CD14-positive monocyte (primary cell): ENCODE results near the gene MLC1. TPM values are rescaled to one million over a fixed set of nuclear protein-coding genes. Genes with fewer than 3 reads are reported as not detected.

Experiments used
- DNase-seq, 3 donors: peaks; one replicate each; pipeline ENCODE4 v3.0.0-alpha.2; 2011 to 2022
- H2AFZ ChIP-seq: 2 replicates; pipeline ENCODE4 v1.6.0; 2012; ENCODE audit warnings: mild to moderate bottlenecking, low read depth, low read length, inconsistent platforms; ENCODE audit not compliant: insufficient read depth, poor library complexity, severe bottlenecking
- H3K27ac ChIP-seq, 2 donors: 1 replicate in 1 of 2; 2 replicates in 1 of 2; pipeline ENCODE4 v1.5.1; 2012 to 2013; ENCODE audit warnings: low read length in 2 of 2, control low read depth in 1 of 2, inconsistent platforms in 1 of 2, low read depth in 1 of 2, mild to moderate bottlenecking in 1 of 2
- H3K27me3 ChIP-seq, 2 donors: one replicate each; pipeline versions ENCODE4 v1.6.0 to v1.6.1; 2011 to 2013; ENCODE audit warnings: low read length in 2 of 2; ENCODE audit not compliant: control insufficient read depth in 2 of 2, insufficient read depth in 2 of 2
- H3K36me3 ChIP-seq, 2 donors: replicated peaks in 1 of 2; 1 replicate in 1 of 2; 2 replicates in 1 of 2; pipeline versions ENCODE4 v1.5.1 to v1.6.1; 2012 to 2013; ENCODE audit warnings: low read length in 2 of 2, control low read depth in 1 of 2, inconsistent platforms in 1 of 2, mild to moderate bottlenecking in 1 of 2; ENCODE audit not compliant: insufficient read depth in 2 of 2, control insufficient read depth in 1 of 2
- H3K4me1 ChIP-seq, 2 donors: 1 replicate in 1 of 2; 2 replicates in 1 of 2; pipeline versions ENCODE4 v1.5.1 to v1.6.1; 2012 to 2013; ENCODE audit warnings: low read length in 2 of 2, control low read depth in 1 of 2, inconsistent platforms in 1 of 2, mild to moderate bottlenecking in 1 of 2, moderate library complexity in 1 of 2; ENCODE audit not compliant: insufficient read depth in 2 of 2, control insufficient read depth in 1 of 2
- H3K4me2 ChIP-seq: replicated peaks from 2 replicates; pipeline ENCODE3; 2012; ENCODE audit warnings: low read length, moderate library complexity, mild to moderate bottlenecking; ENCODE audit not compliant: poor library complexity, severe bottlenecking; ENCODE audit errors: extremely low read depth
- H3K4me3 ChIP-seq, 3 experiments: fragments of 200-600 bp in 1 of 3; sonication (generic) in 1 of 3; replicated peaks in 1 of 3; 1 replicate in 2 of 3; 2 replicates in 1 of 3; pipeline ENCODE4 v1.5.1; 2011 to 2013; ENCODE audit warnings: low read length in 3 of 3, mild to moderate bottlenecking in 3 of 3, control low read depth in 2 of 3, low read depth in 2 of 3, inconsistent platforms in 1 of 3, moderate library complexity in 1 of 3
- H3K79me2 ChIP-seq: 2 replicates; pipeline ENCODE4 v1.6.0; 2012; ENCODE audit warnings: mild to moderate bottlenecking, control low read depth, inconsistent platforms, low read length, moderate library complexity; ENCODE audit not compliant: insufficient read depth
- H3K9ac ChIP-seq: 2 replicates; pipeline ENCODE4 v1.6.0; 2017; ENCODE audit warnings: low read length, mild to moderate bottlenecking; ENCODE audit not compliant: insufficient read depth, poor library complexity, severe bottlenecking
- H3K9me3 ChIP-seq, 2 donors: replicated peaks in 1 of 2; 1 replicate in 1 of 2; 2 replicates in 1 of 2; pipeline versions ENCODE4 v1.5.1 to v1.6.1; 2012 to 2013; ENCODE audit warnings: low read length in 2 of 2, control low read depth in 1 of 2; ENCODE audit not compliant: control insufficient read depth in 1 of 2, insufficient read depth in 1 of 2
- H4K20me1 ChIP-seq: 2 replicates; pipeline ENCODE4 v1.6.0; 2012; ENCODE audit warnings: mild to moderate bottlenecking, low read length, control low read depth, moderate library complexity; ENCODE audit not compliant: insufficient read depth
- H3K27ac Mint-ChIP-seq, 7 donors: one replicate each; pipeline ENCODE4 v1.8.0; 2020; ENCODE audit warnings: mild to moderate bottlenecking in 7 of 7, mixed read lengths in 7 of 7, moderate library complexity in 6 of 7, inconsistent platforms in 2 of 7
- H3K27me3 Mint-ChIP-seq, 3 donors: one replicate each; pipeline ENCODE4 v1.8.0; 2021 to 2022; ENCODE audit warnings: low read depth in 3 of 3, mild to moderate bottlenecking in 3 of 3, mixed read lengths in 3 of 3, moderate library complexity in 3 of 3, inconsistent platforms in 1 of 3
- H3K36me3 Mint-ChIP-seq, 2 donors: one replicate each; pipeline ENCODE4 v1.8.0; 2020; ENCODE audit warnings: mixed read lengths in 2 of 2, inconsistent platforms in 1 of 2, mild to moderate bottlenecking in 1 of 2
- H3K4me1 Mint-ChIP-seq: one replicate; pipeline ENCODE4 v1.8.0; 2020; ENCODE audit warnings: mild to moderate bottlenecking, mixed read lengths
- H3K4me3 Mint-ChIP-seq, 2 donors: one replicate each; pipeline ENCODE4 v1.8.0; 2020; ENCODE audit warnings: mild to moderate bottlenecking in 2 of 2, mixed read lengths in 2 of 2, moderate library complexity in 1 of 2
- H3K9me3 Mint-ChIP-seq, 7 donors: one replicate each; pipeline ENCODE4 v1.8.0; 2020 to 2022; ENCODE audit warnings: mixed read lengths in 7 of 7, mild to moderate bottlenecking in 6 of 7, moderate library complexity in 6 of 7, inconsistent platforms in 2 of 7
- WGBS: methylation state at CpG from one replicate; pipeline ENCODE4 v1.1.5; 2013; ENCODE audit warnings: missing lambda C conversion rate; ENCODE audit not compliant: insufficient coverage; 5-methylcytosine and 5-hydroxymethylcytosine counted together
- intact Hi-C, 2 donors: fragments of 100-400 bp; cut with micrococcal nuclease; formaldehyde crosslinking; loops; one replicate each; pipeline versions ENCODE4 v1.15.0 to v1.15.1; 2023
- polyA plus RNA-seq, 3 donors: library from polyadenylated mRNA; depleted of rRNA in 1 of 3; unstranded in 2 of 3; stranded (reverse) in 1 of 3; fragments of 300-500 nt in 2 of 3; fragments of >200 nt in 1 of 3; fragmentation: Illumina TruSeq in 2 of 3; gene quantifications; 1 replicate in 2 of 3; 2 replicates in 1 of 3; pipeline ENCODE4 v1.2.3, GENCODE V29; 2012 to 2021
- TF ChIP-seq, protein P1 (sequence below): fragments of 200-600 bp; IDR thresholded peaks from one replicate; pipeline ENCODE4 v1.8.0; 2022; ENCODE audit warnings: antibody characterized with exemption, mild to moderate bottlenecking

The MLC1 gene
- polyA plus RNA-seq, 3 donors: 1.6 to 3.6 (median 1.8) TPM

DNA sequence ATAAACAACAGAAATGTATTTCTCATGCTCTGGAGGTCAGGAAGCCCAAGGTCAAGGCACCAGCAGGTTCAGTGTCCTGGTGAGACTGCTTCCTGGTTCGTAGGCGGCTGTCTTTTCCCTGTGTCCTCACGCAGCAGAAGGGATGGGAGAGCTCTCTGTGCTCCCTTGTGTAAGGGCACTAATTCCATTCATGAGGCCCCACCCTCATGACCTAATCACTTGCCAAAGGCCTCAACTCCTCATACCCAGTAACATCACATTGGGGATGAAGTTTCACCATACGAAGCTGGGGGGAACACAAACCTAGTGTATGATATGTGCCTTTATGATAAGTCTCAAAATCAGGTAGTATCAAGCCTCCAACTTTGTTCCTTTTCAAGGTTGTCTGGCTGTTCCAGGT lies 46.7 kb upstream of the MLC1 start:
- intact Hi-C loops: no loop called here
- Mint-ChIP-seq H3K4me3 (no peak overlapping the region), H3K36me3 (no peaks in the 10 kb centered on the region), H3K4me1 (no peaks in the 10 kb centered on the region), H3K27me3 (peaks cover 2 to 4% (median 2%) of the 10 kb centered on the region in 3 donors), H3K9me3 (peaks cover 0 to 6% (median 2%) of the 10 kb centered on the region in 7 donors), H3K27ac (no peak overlapping the region)
- H3K4me3 ChIP-seq: no peak overlapping the region
- no peaks in the 10 kb centered on the region for H3K4me1 ChIP-seq
- no peaks in the 10 kb centered on the region for H3K36me3 ChIP-seq
- no peak overlapping the region for H3K9ac ChIP-seq
- TF ChIP-seq, protein P1, sequence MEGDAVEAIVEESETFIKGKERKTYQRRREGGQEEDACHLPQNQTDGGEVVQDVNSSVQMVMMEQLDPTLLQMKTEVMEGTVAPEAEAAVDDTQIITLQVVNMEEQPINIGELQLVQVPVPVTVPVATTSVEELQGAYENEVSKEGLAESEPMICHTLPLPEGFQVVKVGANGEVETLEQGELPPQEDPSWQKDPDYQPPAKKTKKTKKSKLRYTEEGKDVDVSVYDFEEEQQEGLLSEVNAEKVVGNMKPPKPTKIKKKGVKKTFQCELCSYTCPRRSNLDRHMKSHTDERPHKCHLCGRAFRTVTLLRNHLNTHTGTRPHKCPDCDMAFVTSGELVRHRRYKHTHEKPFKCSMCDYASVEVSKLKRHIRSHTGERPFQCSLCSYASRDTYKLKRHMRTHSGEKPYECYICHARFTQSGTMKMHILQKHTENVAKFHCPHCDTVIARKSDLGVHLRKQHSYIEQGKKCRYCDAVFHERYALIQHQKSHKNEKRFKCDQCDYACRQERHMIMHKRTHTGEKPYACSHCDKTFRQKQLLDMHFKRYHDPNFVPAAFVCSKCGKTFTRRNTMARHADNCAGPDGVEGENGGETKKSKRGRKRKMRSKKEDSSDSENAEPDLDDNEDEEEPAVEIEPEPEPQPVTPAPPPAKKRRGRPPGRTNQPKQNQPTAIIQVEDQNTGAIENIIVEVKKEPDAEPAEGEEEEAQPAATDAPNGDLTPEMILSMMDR: no peak
- H3K4me2 ChIP-seq: no peak overlapping the region
- no peaks in the 10 kb centered on the region for H3K27me3 ChIP-seq
- 100% methylated on average over 3 of the region's 4 CpGs for WGBS
- DNase-seq: no peak
- peaks cover 0 to 3% of the 10 kb centered on the region in 2 donors for H3K9me3 ChIP-seq
- no peak overlapping the region for H3K27ac ChIP-seq
- no peak overlapping the region for H2AFZ ChIP-seq
- H3K79me2 ChIP-seq: no peaks in the 10 kb centered on the region
- no peaks in the 10 kb centered on the region for H4K20me1 ChIP-seq

DNA sequence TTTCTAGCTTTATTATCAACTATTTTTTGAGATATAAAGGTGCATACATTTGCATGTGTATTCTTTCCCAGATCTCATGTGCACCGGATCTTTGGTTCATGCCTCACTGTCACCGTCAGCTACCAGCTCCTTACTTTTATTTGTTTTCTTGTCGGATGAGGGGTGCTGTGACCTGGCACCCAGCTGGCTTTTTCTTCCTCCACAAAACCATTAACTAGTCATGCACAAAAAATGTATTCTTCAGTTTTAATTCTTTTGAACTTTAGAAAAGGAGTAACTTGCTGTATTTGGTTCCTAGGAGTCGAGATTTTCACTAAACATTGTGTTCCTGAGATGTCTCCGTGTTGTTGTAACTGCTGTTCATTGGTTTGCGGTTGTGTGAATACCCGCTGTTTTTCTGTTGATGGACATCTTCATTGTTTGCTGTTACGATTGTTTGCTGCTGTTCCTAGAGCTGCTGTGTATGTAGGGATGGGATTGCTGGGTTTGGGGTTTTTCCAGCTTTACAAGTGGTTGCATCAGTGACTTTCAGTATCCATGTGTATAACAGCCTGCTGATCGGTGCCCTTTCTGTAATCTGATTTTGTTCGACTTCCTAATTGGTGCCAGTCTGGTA lies 44.0 kb upstream of the MLC1 start:
- peaks cover 1 to 4% (median 2%) of the 10 kb centered on the region in 3 donors for H3K27me3 Mint-ChIP-seq
- H3K9ac ChIP-seq: no peak overlapping the region

More for the DNA sequence above, 44.0 kb upstream of the MLC1 start:
- H3K27ac Mint-ChIP-seq: no peak overlapping the region
- peaks cover 0 to 8% (median 2%) of the 10 kb centered on the region in 7 donors for H3K9me3 Mint-ChIP-seq
- WGBS: 100% methylated on average over 5 of the region's 10 CpGs
- Histone ChIP-seq H3K4me3 (no peak overlapping the region), H3K79me2 (no peaks in the 10 kb centered on the region), H3K27me3 (no peaks in the 10 kb centered on the region), H3K4me1 (no peaks in the 10 kb centered on the region), H3K27ac (no peak overlapping the region), H3K4me2 (no peak overlapping the region), H4K20me1 (no peaks in the 10 kb centered on the region), H3K9me3 (peaks cover 0 to 3% of the 10 kb centered on the region in 2 donors), H2AFZ (no peak overlapping the region), H3K36me3 (no peaks in the 10 kb centered on the region)
- TF ChIP-seq, protein P1: no peak
- H3K36me3 Mint-ChIP-seq: no peaks in the 10 kb centered on the region
- intact Hi-C loops: no loop called here
- no peak for DNase-seq
- H3K4me1 Mint-ChIP-seq: peaks cover 4% of the 10 kb centered on the region
- no peak overlapping the region for H3K4me3 Mint-ChIP-seq
